T-helper 2 cell (primary cell): Measurements from ENCODE around the gene CSAD.
"Not testable (repeated sequence)": the region's sequence is repeated elsewhere in the genome, so short reads cannot be mapped to it uniquely, and the experiment has no call there.

ENCODE experiments used
- DNase-seq, 5 experiments: peaks; one replicate each; pipeline versions ENCODE4 v3.0.0 to v3.0.0-alpha.2; 2012 to 2022

Gene CSAD

DNA sequence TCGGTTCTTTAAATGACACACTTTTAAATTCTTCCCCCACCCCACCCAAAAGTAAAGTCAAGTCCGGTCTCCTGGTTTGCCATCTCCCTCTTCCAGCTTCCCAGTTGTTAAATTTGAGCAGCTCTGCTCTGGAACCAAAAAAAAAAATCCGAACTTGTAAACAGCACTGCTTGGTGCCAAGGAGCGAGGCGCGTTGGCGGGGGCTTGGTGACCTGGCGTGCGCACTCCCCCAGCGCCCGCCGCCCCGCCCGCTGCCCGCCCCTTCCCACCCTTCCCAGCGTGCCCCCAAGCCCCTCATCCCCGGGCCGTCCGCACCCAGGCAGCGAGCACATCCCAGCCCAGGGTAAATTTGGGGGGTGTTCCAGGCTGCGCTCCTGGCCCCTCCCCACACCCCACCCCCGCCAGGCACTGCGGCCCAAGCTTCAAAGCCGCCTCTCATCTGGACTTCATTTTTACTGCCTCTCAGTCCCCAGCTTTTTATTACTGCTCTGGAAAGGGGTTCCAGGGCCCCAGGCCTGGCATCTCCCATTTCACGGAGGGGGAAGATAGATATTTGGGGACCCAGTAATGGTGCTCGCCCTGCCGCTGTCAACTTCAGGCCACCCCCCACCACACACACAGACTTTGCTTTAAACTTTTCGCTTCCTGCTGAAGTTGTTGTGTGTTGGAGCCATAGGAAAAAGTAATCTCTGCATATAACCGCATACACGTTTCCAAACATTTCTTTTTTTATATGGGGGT is 38.0 kb upstream of the CSAD start:
- DNase-seq = no peak

DNA sequence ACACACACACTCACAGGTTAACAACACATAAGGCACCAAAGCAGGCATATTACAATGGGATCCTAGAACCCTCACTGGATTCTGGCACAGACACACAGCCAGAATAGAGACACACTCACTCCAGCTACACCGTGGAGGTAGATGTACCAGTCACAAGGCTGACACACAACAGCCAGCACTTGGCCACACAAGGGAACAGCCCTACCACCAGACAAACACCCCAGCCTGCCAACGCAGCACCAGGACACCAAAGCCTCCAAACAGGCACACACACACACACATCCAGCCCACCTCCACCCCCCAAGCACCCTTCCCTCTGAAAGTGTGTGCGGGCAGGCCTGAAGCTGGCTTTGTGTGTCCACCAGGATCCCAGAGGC is 37.2 kb upstream of the CSAD start:
- DNase-seq = peak in 1 of 5 experiments; percentile 54

GRCh38 chr12:53217051-53217930 is 36.6 kb upstream of the CSAD start:
- peak in 2 of 5 experiments; percentile 64 to 77 for DNase-seq

DNA sequence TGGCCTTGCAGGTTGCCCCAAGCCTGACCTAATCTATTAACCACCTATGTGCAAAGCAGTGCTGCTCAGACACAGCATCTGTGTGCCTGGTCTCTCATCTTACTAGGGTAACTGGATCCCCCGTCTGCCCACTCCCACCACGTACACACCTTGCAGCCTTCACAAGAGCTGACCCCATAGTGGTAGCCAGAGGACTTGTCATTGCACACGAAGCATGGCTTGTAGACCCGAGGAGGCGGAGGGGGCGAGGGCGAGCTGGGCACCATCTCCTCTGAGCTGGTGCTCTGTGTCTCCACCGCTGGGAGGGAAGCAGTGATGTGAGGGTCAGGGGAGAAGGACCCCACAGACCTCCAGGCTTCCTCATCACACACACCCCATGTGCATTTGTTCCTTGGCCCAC is 34.8 kb upstream of the CSAD start:
- DNase-seq = no peak

DNA sequence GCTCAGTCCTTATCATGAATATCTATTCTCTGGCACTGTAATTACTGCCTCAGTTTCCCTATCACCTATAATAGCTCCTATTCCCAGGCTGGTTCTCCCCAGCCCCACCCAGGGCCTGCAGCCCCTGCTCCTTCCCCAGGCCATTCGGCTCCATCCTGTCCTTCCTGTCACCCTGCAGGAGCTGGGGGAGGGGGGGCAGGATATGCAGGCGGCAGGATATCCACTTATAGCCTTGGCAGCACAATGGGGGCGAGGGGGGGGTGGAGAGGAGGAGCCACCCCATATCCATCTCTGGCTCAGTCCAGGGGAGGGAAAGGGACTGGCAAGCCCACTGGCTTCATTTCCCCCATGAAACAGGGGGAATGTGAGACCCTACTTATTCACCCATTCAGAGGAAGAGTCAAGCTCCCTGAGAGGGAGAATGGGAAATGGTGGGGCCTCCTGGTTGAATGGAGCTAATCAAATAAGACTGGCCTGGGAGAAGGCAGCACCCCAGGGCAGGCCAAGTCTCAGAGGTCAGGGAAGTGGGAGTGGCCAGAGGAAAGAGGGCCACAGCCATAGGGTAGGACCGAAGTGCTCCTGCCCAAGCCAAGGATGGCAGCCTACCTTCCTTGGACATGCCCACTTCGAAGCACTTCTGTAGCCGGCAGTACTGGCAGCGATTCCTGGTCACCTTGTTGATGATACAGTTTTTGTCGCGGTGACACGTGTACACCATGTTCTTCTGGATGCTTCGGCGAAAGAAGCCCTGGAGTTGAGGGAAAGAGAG is 34.1 kb upstream of the CSAD start:
- DNase-seq = no peak

- no peak for DNase-seq
These were observed 33.5 kb upstream of the CSAD start for GRCh38 chr12:53214221-53214620.

DNA sequence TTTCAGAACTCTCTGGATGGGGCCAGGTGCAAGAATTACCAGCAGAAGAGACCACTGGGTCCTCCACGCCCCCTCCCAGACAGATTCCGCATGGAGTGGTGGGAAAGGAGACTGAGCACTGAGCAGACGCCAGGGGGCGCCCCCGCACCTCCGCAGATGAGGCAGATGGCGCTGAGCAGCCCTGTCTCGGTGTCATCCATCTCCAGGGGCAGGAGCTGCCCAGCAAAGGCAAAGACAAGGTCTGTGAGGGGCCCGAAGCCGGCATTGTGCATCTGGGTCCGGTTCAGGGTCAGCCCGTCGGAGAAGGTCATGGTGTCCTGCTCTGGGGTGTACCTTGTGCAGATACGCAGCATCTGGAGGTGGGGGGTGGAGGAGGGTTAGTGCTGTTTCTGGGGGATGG is 32.6 kb upstream of the CSAD start:
- DNase-seq = peak; percentile 68 to 82 (median 78)

- no peak for DNase-seq
These were observed 32.2 kb upstream of the CSAD start for GRCh38 chr12:53212931-53213330.

- DNase-seq = no peak
These were observed 31.0 kb upstream of the CSAD start for GRCh38 chr12:53211476-53212381.

GRCh38 chr12:53210843-53211242 is 30.1 kb upstream of the CSAD start:
- DNase-seq = no peak

DNA sequence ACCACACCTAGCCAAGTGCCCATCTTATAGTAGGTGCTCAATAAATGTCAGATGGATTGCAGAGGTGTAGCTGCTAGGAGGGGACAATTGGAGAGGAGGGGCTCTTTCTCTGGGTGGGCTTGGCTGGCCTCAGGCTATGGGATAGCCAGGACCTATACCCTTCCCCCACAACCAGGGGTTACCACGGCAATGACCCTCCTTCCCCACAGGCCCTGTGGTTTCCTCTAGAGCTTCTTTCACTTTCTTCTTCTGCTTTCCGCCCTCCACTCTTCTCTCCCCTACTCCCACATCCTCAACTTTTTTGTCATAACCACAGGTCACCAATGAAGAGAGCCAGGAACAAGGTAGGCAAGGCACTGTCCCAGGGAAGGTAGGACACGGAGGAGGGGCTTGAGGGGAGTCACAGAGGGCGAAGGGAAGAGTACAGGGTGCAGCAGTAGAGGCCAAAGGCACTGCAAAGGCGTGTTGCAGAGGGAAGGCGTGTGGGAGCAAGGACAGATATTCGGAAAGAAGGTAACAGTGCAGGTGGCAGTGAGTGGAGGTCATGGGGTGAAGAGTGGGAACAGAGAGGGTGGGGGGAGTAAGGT is 28.2 kb upstream of the CSAD start:
- DNase-seq = peak in 1 of 5 experiments; percentile 72

GRCh38 chr12:53208435-53208834 is 27.7 kb upstream of the CSAD start:
- DNase-seq = no peak

DNA sequence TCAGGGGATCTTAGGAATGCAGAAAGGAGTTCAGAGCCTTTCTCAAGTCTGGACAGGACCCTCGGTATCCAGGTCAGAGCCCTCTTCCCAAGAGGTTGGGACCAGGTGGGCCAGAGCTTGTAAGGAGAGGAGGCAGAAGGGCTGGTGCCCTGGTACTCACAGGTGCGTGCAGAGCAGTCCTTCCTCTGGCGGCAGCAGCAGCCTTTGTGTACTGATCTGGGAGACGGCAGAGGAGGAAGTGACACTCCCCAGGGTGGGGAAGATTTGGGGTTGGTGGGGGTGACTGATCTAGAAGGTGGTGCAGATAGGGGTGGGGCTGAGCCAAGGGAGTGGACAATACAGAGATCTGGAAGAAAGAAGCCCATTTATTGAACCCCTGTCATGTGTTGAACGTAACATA is 26.3 kb upstream of the CSAD start, which contains the start of gene ITGB7:
ITGB7 (minus strand) TSS at position 210 of the 400 bp plus-strand sequence. CDS start 6,808 bp downstream, outside the sequence.
- peak in 3 of 5 experiments; percentile 52 to 88 (median 69) for DNase-seq

- peak in 3 of 5 experiments; percentile 48 to 92 (median 48) for DNase-seq
These were observed 25.2 kb upstream of the CSAD start for GRCh38 chr12:53205747-53206419.

- no peak for DNase-seq
These were observed 23.6 kb upstream of the CSAD start for GRCh38 chr12:53204351-53204750.

- DNase-seq = not testable (repeated sequence)
These were observed 21.6 kb upstream of the CSAD start for GRCh38 chr12:53202316-53202715.

- no peak for DNase-seq
These were observed 20.9 kb upstream of the CSAD start for GRCh38 chr12:53201639-53202038.

DNA sequence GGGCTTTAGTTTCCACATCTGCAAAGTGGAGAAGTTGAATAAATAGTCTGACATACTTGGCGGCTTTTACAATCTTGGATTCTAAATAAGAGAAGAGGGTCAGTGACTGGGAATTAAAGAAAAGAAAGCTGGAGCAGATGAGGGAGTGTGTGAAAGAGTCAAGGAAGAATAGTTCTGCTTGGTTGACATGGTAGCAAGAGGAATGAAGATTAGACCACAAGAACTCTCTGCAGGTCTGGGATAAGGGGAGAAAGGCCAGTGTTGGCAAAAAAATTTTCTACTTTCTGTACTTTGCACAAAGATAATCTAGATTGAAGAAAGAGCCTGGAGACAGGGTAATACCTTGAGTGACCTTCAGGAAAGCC is 20.4 kb upstream of the CSAD start:
- DNase-seq = no peak

GRCh38 chr12:53200458-53201176 is 19.9 kb upstream of the CSAD start:
- DNase-seq = peak in 1 of 5 experiments; percentile 56

- DNase-seq = no peak
These were observed 19.4 kb upstream of the CSAD start for GRCh38 chr12:53200107-53200457.
